SK-N-SH treated with all-trans-retinoic acid at 6 μM for 48 hours (cell line): ENCODE measurements around the gene CD6.

Experiments used
- ATAC-seq: fragments of 200-7000 bp; cut with Tn5 transposase; 3 replicates; pipeline ENCODE4 v1.9.1; 2020; ENCODE audit warnings: mild to moderate bottlenecking, moderate library complexity
- ARNTL ChIP-seq: fragments of 450-650 bp; formaldehyde crosslinking; IDR thresholded peaks from 2 replicates; pipeline ENCODE4 v1.5.0; 2020; ENCODE audit warnings: low read depth, mild to moderate bottlenecking, moderate library complexity, borderline replicate concordance
- CSDC2 ChIP-seq: fragments of 250-450 bp; sonication (Bioruptor Pico); IDR thresholded peaks from 2 replicates; pipeline ENCODE4 v1.5.0; 2020; ENCODE audit warnings: mild to moderate bottlenecking, moderate library complexity
- ESRRG ChIP-seq: fragments of 250-450 bp; sonication (Bioruptor Pico); IDR thresholded peaks from 2 replicates; pipeline ENCODE4 v1.6.1; 2021; ENCODE audit warnings: mild to moderate bottlenecking
- GLIS3 ChIP-seq: fragments of 250-450 bp; sonication (Bioruptor Pico); IDR thresholded peaks from 2 replicates; pipeline ENCODE4 v1.5.0; 2020; ENCODE audit warnings: mild to moderate bottlenecking, moderate library complexity
- ISL1 ChIP-seq: fragments of 250-450 bp; sonication (Bioruptor Pico); IDR thresholded peaks from 2 replicates; pipeline ENCODE4 v2.1.2; 2022; ENCODE audit warnings: mild to moderate bottlenecking, moderate library complexity
- OSR1 ChIP-seq: fragments of 250-450 bp; sonication (Bioruptor Pico); IDR thresholded peaks from 2 replicates; pipeline ENCODE4 v1.8.0; 2022; ENCODE audit warnings: moderate library complexity, mild to moderate bottlenecking, inconsistent platforms
- PPARA ChIP-seq: fragments of 250-450 bp; sonication (Bioruptor Pico); IDR thresholded peaks from 2 replicates; pipeline ENCODE4 v1.5.0; 2020; ENCODE audit warnings: mild to moderate bottlenecking, borderline replicate concordance
- RARB ChIP-seq: fragments of 250-450 bp; sonication (Bioruptor Pico); IDR thresholded peaks from 2 replicates; pipeline ENCODE4 v1.8.0; 2021; ENCODE audit warnings: mild to moderate bottlenecking, moderate library complexity
- SNAI2 ChIP-seq: fragments of 250-450 bp; sonication (Bioruptor Pico); IDR thresholded peaks from 2 replicates; pipeline ENCODE4 v1.5.0; 2020; ENCODE audit warnings: mild to moderate bottlenecking, moderate library complexity
- TCF4 ChIP-seq: fragments of 250-450 bp; sonication (Bioruptor Pico); IDR thresholded peaks from 2 replicates; pipeline ENCODE4 v1.8.0; 2021; ENCODE audit warnings: mild to moderate bottlenecking, moderate library complexity, borderline replicate concordance
- TOX ChIP-seq: fragments of 250-450 bp; sonication (Bioruptor Pico); IDR thresholded peaks from 2 replicates; pipeline ENCODE4 v1.8.0; 2021; ENCODE audit warnings: mild to moderate bottlenecking, moderate library complexity, borderline replicate concordance
- TSHZ2 ChIP-seq: fragments of 250-450 bp; sonication (Bioruptor Pico); IDR thresholded peaks from 2 replicates; pipeline ENCODE4 v1.5.0; 2020; ENCODE audit warnings: mild to moderate bottlenecking, moderate library complexity
- ZC3H10 ChIP-seq: fragments of 250-450 bp; sonication (Bioruptor Pico); IDR thresholded peaks from 2 replicates; pipeline ENCODE4 v1.5.1; 2021; ENCODE audit warnings: mild to moderate bottlenecking, moderate library complexity
- ZFP3 ChIP-seq: fragments of 250-450 bp; sonication (Bioruptor Pico); IDR thresholded peaks from 2 replicates; pipeline ENCODE4 v1.5.0; 2020; ENCODE audit warnings: mild to moderate bottlenecking, moderate library complexity
- ZFP30 ChIP-seq: fragments of 450-650 bp; formaldehyde crosslinking; IDR thresholded peaks from 2 replicates; pipeline ENCODE4 v1.5.0; 2022; ENCODE audit warnings: mild to moderate bottlenecking, moderate library complexity
- ZNF565 ChIP-seq: fragments of 450-650 bp; formaldehyde crosslinking; conservative IDR thresholded peaks from 2 replicates; pipeline ENCODE4 v1.5.0; 2020; ENCODE audit warnings: low read depth, mild to moderate bottlenecking, moderate library complexity
- ZNF8 ChIP-seq: fragments of 450-650 bp; formaldehyde crosslinking; IDR thresholded peaks from 2 replicates; pipeline ENCODE4 v1.5.0; 2020; ENCODE audit warnings: mild to moderate bottlenecking, moderate library complexity
- TF ChIP-seq, protein P1 (sequence below): fragments of 250-450 bp; sonication (Bioruptor Pico); IDR thresholded peaks from 2 replicates; pipeline ENCODE4 v1.5.1; 2021; ENCODE audit warnings: mild to moderate bottlenecking, moderate library complexity
- TF ChIP-seq, protein P2 (sequence below): fragments of 250-450 bp; sonication (Bioruptor Pico); IDR thresholded peaks from 2 replicates; pipeline ENCODE4 v1.5.1; 2020; ENCODE audit warnings: low read depth, mild to moderate bottlenecking, moderate library complexity

The CD6 gene

DNA sequence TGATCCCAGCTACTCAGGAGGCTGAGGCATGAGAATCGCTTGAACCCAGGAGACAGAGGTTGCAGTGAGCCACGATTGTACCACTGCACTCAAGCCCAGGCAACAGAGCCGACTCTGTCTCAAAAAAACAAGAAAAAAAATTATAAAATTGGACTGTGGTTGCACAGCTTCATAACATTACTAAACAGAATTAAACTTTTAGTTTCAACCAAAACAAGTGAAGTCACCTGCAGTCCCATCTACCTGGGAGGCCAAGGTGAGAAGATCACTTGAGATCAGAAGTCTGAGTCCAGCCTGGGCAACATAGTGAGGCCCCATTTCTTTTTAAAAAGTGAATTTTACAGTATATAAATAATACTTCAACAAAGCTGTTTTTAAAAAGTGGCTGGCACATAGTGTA lies 83.0 kb downstream of the CD6 start:
- ATAC-seq, result no peak
- TF ChIP-seq, protein P1, sequence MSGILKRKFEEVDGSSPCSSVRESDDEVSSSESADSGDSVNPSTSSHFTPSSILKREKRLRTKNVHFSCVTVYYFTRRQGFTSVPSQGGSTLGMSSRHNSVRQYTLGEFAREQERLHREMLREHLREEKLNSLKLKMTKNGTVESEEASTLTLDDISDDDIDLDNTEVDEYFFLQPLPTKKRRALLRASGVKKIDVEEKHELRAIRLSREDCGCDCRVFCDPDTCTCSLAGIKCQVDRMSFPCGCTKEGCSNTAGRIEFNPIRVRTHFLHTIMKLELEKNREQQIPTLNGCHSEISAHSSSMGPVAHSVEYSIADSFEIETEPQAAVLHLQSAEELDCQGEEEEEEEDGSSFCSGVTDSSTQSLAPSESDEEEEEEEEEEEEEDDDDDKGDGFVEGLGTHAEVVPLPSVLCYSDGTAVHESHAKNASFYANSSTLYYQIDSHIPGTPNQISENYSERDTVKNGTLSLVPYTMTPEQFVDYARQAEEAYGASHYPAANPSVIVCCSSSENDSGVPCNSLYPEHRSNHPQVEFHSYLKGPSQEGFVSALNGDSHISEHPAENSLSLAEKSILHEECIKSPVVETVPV (CRISPR knock-in tag), result no peak
- no peak for TF ChIP-seq TSHZ2
- no peak for TF ChIP-seq PPARA (CRISPR knock-in tag)
- no peak for TF ChIP-seq ZC3H10 (CRISPR knock-in tag)
- no peak for TF ChIP-seq RARB (CRISPR knock-in tag)
- TF ChIP-seq CSDC2 (CRISPR knock-in tag), result no peak
- TF ChIP-seq OSR1 (CRISPR knock-in tag), result no peak

GRCh38 chr11:61054927-61055562 lies 83.6 kb downstream of the CD6 start:
- ATAC-seq, result no peak
- TF ChIP-seq ZNF8 (CRISPR knock-in tag), result no peak
- no peak for TF ChIP-seq GLIS3 (CRISPR knock-in tag)
- TF ChIP-seq TCF4 (CRISPR knock-in tag), result no peak
- TF ChIP-seq TOX, result no peak
- no peak for TF ChIP-seq ARNTL (CRISPR knock-in tag)
- no peak for TF ChIP-seq ISL1 (CRISPR knock-in tag)
- TF ChIP-seq OSR1 (CRISPR knock-in tag), result no peak
- no peak for TF ChIP-seq CSDC2 (CRISPR knock-in tag)
- TF ChIP-seq ZC3H10 (CRISPR knock-in tag), result no peak
- TF ChIP-seq, protein P2, sequence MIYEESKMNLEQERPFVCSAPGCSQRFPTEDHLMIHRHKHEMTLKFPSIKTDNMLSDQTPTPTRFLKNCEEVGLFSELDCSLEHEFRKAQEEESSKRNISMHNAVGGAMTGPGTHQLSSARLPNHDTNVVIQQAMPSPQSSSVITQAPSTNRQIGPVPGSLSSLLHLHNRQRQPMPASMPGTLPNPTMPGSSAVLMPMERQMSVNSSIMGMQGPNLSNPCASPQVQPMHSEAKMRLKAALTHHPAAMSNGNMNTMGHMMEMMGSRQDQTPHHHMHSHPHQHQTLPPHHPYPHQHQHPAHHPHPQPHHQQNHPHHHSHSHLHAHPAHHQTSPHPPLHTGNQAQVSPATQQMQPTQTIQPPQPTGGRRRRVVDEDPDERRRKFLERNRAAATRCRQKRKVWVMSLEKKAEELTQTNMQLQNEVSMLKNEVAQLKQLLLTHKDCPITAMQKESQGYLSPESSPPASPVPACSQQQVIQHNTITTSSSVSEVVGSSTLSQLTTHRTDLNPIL, result no peak

DNA sequence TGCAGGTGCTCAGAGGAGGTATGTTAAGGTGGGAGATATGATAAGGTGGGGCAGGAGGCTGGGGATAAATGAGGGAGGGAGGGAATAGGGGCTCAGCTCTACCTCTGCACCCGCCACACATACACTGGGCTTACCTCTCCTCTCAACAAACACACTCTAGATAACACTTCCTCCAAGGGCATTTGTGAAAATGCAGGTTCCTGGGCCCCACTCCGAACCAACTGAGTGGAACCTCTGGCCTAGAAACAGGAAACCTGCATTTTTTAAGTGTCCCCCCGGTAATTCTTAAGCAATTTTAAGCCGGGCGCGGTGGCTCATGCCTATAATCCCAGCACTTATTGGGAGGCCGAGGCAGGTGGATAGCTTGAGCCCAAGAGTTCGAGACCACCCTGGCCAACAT lies 84.3 kb downstream of the CD6 start:
- ATAC-seq, result no peak
- TF ChIP-seq CSDC2 (CRISPR knock-in tag) (no peak), GLIS3 (CRISPR knock-in tag) (no peak), ZNF8 (CRISPR knock-in tag) (no peak), ESRRG (CRISPR knock-in tag) (no peak), PPARA (CRISPR knock-in tag) (no peak), ZFP30 (no peak), ARNTL (CRISPR knock-in tag) (no peak), ZFP3 (CRISPR knock-in tag) (no peak), SNAI2 (no peak), TSHZ2 (no peak), TCF4 (CRISPR knock-in tag) (no peak), ZNF565 (no peak)
- TF ChIP-seq, protein P2, result no peak
- TF ChIP-seq, protein P1 (CRISPR knock-in tag), result no peak
